GM23338 (cell line): ENCODE measurements around the gene CHD5. TPM values are rescaled to one million over a fixed set of nuclear protein-coding genes. Genes with fewer than 3 reads are reported as not detected.

Experiments
- ATAC-seq: fragments of 200-7000 bp; cut with Tn5 transposase; 3 replicates; pipeline ENCODE4 v1.9.1; 2020
- DNase-seq: peaks from one replicate; pipeline ENCODE4 v3.0.0-alpha.2; 2015; ENCODE audit warnings: low spot score
- H2AFZ ChIP-seq: fragments of 200-600 bp; sonication (generic); 2 replicates; pipeline ENCODE4 v1.8.0; 2016; ENCODE audit warnings: antibody characterized with exemption, mild to moderate bottlenecking, moderate library complexity
- H3F3A ChIP-seq: fragments of 200-600 bp; sonication (generic); replicated peaks from 2 replicates; pipeline ENCODE4 v1.8.0; 2017; ENCODE audit warnings: antibody characterized with exemption, mixed run types, low read depth
- H3K27ac ChIP-seq: fragments of 200-600 bp; sonication (generic); 2 replicates; pipeline ENCODE4 v1.6.1; 2016; ENCODE audit warnings: low read depth
- H3K27me3 ChIP-seq: fragments of 200-600 bp; sonication (generic); 2 replicates; pipeline ENCODE4 v1.8.0; 2016; ENCODE audit warnings: mild to moderate bottlenecking, mixed run types, moderate library complexity; ENCODE audit not compliant: insufficient read depth
- H3K36me3 ChIP-seq: fragments of 200-600 bp; sonication (generic); 2 replicates; pipeline ENCODE4 v1.8.0; 2016; ENCODE audit warnings: mild to moderate bottlenecking; ENCODE audit not compliant: insufficient read depth
- H3K4me1 ChIP-seq: fragments of 200-600 bp; sonication (generic); 2 replicates; pipeline ENCODE4 v1.8.0; 2016; ENCODE audit warnings: mild to moderate bottlenecking, moderate library complexity; ENCODE audit not compliant: insufficient read depth
- H3K4me2 ChIP-seq: fragments of 200-600 bp; sonication (generic); 2 replicates; pipeline ENCODE4 v1.7.1; 2017; ENCODE audit warnings: mixed run types
- H3K4me3 ChIP-seq: fragments of 200-600 bp; sonication (generic); 2 replicates; pipeline ENCODE4 v1.6.1; 2016; ENCODE audit warnings: mixed run types
- H3K79me2 ChIP-seq: fragments of 200-600 bp; sonication (generic); replicated peaks from 2 replicates; pipeline ENCODE4 v1.8.0; 2017; ENCODE audit warnings: mild to moderate bottlenecking; ENCODE audit not compliant: insufficient read depth
- H3K9me2 ChIP-seq: fragments of 200-600 bp; sonication (generic); 2 replicates; pipeline ENCODE4 v1.8.0; 2017; ENCODE audit not compliant: insufficient read depth
- H4K20me1 ChIP-seq: fragments of 200-600 bp; sonication (generic); replicated peaks from 2 replicates; pipeline ENCODE4 v1.8.0; 2017; ENCODE audit warnings: mild to moderate bottlenecking; ENCODE audit not compliant: insufficient read depth
- H3K27ac Mint-ChIP-seq: 2 replicates; pipeline ENCODE4 v1.8.0; 2020; ENCODE audit warnings: inconsistent platforms, mild to moderate bottlenecking, moderate library complexity, mixed read lengths
- H3K27me3 Mint-ChIP-seq: 3 replicates; pipeline ENCODE4 v1.8.0; 2022; ENCODE audit warnings: low read depth, mild to moderate bottlenecking, moderate library complexity, mixed read lengths, inconsistent platforms; ENCODE audit not compliant: insufficient read depth, poor library complexity
- H3K36me3 Mint-ChIP-seq: 3 replicates; pipeline ENCODE4 v1.8.0; 2021; ENCODE audit warnings: low read depth, mild to moderate bottlenecking, inconsistent platforms, moderate library complexity, mixed read lengths
- H3K4me1 Mint-ChIP-seq: 3 replicates; pipeline ENCODE4 v1.8.0; 2020; ENCODE audit warnings: mild to moderate bottlenecking, inconsistent platforms, mixed read lengths
- H3K4me3 Mint-ChIP-seq: 3 replicates; pipeline ENCODE4 v1.8.0; 2021; ENCODE audit warnings: moderate library complexity, mild to moderate bottlenecking, inconsistent platforms, mixed read lengths
- H3K9me3 Mint-ChIP-seq: 3 replicates; pipeline ENCODE4 v1.8.0; 2020; ENCODE audit warnings: moderate library complexity, mild to moderate bottlenecking, inconsistent platforms, mixed read lengths
- CREB1 ChIP-seq: fragments of 250-450 bp; sonication (Bioruptor Pico); IDR thresholded peaks from 2 replicates; pipeline ENCODE4 v1.5.0; 2020; ENCODE audit warnings: low read depth, mild to moderate bottlenecking, moderate library complexity
- EZH2 ChIP-seq: fragments of 200-600 bp; sonication (generic); IDR thresholded peaks from one replicate; pipeline ENCODE4 v1.8.0; 2017; ENCODE audit warnings: antibody characterized with exemption, mild to moderate bottlenecking, low read depth; ENCODE audit not compliant: unreplicated experiment
- EZH2phosphoT487 ChIP-seq: fragments of 200-600 bp; sonication (generic); IDR thresholded peaks from one replicate; pipeline ENCODE4 v1.8.1; 2018; ENCODE audit warnings: antibody characterized with exemption; ENCODE audit not compliant: unreplicated experiment
- JUNB ChIP-seq: IDR thresholded peaks from one replicate; pipeline ENCODE4 v1.6.1; 2016; ENCODE audit warnings: antibody characterized with exemption; ENCODE audit not compliant: unreplicated experiment
- NANOG ChIP-seq: IDR thresholded peaks from 2 replicates; pipeline ENCODE4 v1.6.1; 2016; ENCODE audit warnings: antibody characterized with exemption, borderline replicate concordance
- POLR2AphosphoS5 ChIP-seq: IDR thresholded peaks from 2 replicates; pipeline ENCODE4 v1.6.1; 2016; ENCODE audit warnings: antibody characterized with exemption, low read depth
- STAT1 ChIP-seq: IDR thresholded peaks from one replicate; pipeline ENCODE4 v1.6.1; 2016; ENCODE audit warnings: antibody characterized with exemption; ENCODE audit not compliant: unreplicated experiment
- ZNF114 ChIP-seq: fragments of 250-450 bp; sonication (Bioruptor Pico); IDR thresholded peaks from 2 replicates; pipeline ENCODE4 v1.5.0; 2020; ENCODE audit warnings: mild to moderate bottlenecking, moderate library complexity
- ZNF331 ChIP-seq: fragments of 250-450 bp; sonication (Bioruptor Pico); IDR thresholded peaks from 2 replicates; pipeline ENCODE4 v1.5.0; 2020; ENCODE audit warnings: low read depth, mild to moderate bottlenecking, moderate library complexity
- polyA plus RNA-seq: library from polyadenylated mRNA; unstranded; fragments of >200 nt; fragmentation: Nextera tagmentation; extraction: Ambion mirVana; gene quantifications from 2 replicates; pipeline ENCODE4 v1.2.1, GENCODE V29; 2016
- total RNA-seq: library from RNA; depleted of rRNA; stranded (reverse); fragments of >200 nt; shearing (Covaris generic); gene quantifications from 2 replicates; pipeline ENCODE4 v1.2.3, GENCODE V29; 2014
- TF ChIP-seq, protein P1 (sequence below): fragments of 250-450 bp; sonication (Bioruptor Pico); IDR thresholded peaks from 2 replicates; pipeline ENCODE4 v1.5.0; 2020; ENCODE audit warnings: mild to moderate bottlenecking, moderate library complexity
- TF ChIP-seq, protein P2 (sequence below): IDR thresholded peaks from one replicate; pipeline ENCODE4 v1.6.1; 2018; ENCODE audit warnings: antibody characterized with exemption; ENCODE audit not compliant: unreplicated experiment
- TF ChIP-seq, protein P3 (sequence below): IDR thresholded peaks from 2 replicates; pipeline ENCODE4 v1.6.1; 2016; ENCODE audit warnings: antibody characterized with exemption
- TF ChIP-seq, protein P4 (sequence below), 2 experiments: fragments of 200-600 bp in 1 of 2; sonication (generic) in 1 of 2; conservative IDR thresholded peaks; 2 replicates each; pipeline versions ENCODE4 v1.5.1 to v1.6.1; 2016 to 2017; ENCODE audit warnings: antibody characterized with exemption in 2 of 2, low read depth in 2 of 2, mild to moderate bottlenecking in 2 of 2, moderate library complexity in 1 of 2

CHD5 gene
- total and polyA plus RNA-seq, 2 experiments from 2014 or later, result 0.32 to 1.0 TPM

DNA sequence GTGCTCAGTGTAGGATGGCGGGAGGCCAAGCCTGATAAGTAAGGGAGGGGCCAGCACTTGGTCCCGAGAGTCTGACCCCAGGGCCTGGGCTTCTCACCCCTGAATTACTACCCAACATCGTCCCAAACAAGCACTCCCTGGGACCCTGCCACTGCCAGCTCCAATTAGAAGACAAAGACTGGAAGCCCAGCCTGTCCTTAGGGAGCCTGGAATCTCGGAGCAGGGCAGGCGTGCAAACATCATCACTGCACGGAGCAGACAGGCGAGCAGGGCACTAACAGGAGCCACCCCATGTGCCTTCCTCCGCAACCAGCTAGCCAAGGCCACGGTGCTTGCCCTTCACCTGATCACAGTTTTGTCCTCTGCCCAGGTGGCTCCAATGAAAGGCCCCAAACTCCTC lies 111.2 kb downstream of the CHD5 start:
- Mint-ChIP-seq H3K4me1 (no peaks in the 10 kb centered on the region), H3K4me3 (no peak overlapping the region), H3K36me3 (no peaks in the 10 kb centered on the region), H3K9me3 (no peaks in the 10 kb centered on the region), H3K27me3 (peaks cover 4% of the 10 kb centered on the region), H3K27ac (no peak overlapping the region)
- Histone ChIP-seq H3K27me3 (no peaks in the 10 kb centered on the region), H3K4me2 (no peak overlapping the region), H3K36me3 (no peaks in the 10 kb centered on the region), H3F3A (no peaks in the 10 kb centered on the region), H3K4me1 (no peaks in the 10 kb centered on the region), H3K9me2 (no peaks in the 10 kb centered on the region), H3K79me2 (no peaks in the 10 kb centered on the region), H4K20me1 (no peaks in the 10 kb centered on the region), H3K4me3 (no peak overlapping the region), H2AFZ (no peak overlapping the region), H3K27ac (no peak overlapping the region)
- TF ChIP-seq, protein P1, sequence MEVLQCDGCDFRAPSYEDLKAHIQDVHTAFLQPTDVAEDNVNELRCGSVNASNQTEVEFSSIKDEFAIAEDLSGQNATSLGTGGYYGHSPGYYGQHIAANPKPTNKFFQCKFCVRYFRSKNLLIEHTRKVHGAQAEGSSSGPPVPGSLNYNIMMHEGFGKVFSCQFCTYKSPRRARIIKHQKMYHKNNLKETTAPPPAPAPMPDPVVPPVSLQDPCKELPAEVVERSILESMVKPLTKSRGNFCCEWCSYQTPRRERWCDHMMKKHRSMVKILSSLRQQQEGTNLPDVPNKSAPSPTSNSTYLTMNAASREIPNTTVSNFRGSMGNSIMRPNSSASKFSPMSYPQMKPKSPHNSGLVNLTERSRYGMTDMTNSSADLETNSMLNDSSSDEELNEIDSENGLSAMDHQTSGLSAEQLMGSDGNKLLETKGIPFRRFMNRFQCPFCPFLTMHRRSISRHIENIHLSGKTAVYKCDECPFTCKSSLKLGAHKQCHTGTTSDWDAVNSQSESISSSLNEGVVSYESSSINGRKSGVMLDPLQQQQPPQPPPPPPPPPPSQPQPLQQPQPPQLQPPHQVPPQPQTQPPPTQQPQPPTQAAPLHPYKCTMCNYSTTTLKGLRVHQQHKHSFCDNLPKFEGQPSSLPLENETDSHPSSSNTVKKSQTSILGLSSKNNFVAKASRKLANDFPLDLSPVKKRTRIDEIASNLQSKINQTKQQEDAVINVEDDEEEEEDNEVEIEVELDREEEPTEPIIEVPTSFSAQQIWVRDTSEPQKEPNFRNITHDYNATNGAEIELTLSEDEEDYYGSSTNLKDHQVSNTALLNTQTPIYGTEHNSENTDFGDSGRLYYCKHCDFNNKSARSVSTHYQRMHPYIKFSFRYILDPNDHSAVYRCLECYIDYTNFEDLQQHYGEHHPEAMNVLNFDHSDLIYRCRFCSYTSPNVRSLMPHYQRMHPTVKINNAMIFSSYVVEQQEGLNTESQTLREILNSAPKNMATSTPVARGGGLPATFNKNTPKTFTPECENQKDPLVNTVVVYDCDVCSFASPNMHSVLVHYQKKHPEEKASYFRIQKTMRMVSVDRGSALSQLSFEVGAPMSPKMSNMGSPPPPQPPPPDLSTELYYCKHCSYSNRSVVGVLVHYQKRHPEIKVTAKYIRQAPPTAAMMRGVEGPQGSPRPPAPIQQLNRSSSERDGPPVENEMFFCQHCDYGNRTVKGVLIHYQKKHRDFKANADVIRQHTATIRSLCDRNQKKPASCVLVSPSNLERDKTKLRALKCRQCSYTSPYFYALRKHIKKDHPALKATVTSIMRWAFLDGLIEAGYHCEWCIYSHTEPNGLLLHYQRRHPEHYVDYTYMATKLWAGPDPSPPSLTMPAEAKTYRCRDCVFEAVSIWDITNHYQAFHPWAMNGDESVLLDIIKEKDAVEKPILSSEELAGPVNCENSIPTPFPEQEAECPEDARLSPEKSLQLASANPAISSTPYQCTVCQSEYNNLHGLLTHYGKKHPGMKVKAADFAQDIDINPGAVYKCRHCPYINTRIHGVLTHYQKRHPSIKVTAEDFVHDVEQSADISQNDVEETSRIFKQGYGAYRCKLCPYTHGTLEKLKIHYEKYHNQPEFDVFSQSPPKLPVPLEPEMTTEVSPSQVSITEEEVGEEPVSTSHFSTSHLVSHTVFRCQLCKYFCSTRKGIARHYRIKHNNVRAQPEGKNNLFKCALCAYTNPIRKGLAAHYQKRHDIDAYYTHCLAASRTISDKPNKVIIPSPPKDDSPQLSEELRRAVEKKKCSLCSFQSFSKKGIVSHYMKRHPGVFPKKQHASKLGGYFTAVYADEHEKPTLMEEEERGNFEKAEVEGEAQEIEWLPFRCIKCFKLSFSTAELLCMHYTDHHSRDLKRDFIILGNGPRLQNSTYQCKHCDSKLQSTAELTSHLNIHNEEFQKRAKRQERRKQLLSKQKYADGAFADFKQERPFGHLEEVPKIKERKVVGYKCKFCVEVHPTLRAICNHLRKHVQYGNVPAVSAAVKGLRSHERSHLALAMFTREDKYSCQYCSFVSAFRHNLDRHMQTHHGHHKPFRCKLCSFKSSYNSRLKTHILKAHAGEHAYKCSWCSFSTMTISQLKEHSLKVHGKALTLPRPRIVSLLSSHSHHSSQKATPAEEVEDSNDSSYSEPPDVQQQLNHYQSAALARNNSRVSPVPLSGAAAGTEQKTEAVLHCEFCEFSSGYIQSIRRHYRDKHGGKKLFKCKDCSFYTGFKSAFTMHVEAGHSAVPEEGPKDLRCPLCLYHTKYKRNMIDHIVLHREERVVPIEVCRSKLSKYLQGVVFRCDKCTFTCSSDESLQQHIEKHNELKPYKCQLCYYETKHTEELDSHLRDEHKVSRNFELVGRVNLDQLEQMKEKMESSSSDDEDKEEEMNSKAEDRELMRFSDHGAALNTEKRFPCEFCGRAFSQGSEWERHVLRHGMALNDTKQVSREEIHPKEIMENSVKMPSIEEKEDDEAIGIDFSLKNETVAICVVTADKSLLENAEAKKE (CRISPR knock-in tag), result no peak
- TF ChIP-seq JUNB, result no peak
- TF ChIP-seq, protein P2, sequence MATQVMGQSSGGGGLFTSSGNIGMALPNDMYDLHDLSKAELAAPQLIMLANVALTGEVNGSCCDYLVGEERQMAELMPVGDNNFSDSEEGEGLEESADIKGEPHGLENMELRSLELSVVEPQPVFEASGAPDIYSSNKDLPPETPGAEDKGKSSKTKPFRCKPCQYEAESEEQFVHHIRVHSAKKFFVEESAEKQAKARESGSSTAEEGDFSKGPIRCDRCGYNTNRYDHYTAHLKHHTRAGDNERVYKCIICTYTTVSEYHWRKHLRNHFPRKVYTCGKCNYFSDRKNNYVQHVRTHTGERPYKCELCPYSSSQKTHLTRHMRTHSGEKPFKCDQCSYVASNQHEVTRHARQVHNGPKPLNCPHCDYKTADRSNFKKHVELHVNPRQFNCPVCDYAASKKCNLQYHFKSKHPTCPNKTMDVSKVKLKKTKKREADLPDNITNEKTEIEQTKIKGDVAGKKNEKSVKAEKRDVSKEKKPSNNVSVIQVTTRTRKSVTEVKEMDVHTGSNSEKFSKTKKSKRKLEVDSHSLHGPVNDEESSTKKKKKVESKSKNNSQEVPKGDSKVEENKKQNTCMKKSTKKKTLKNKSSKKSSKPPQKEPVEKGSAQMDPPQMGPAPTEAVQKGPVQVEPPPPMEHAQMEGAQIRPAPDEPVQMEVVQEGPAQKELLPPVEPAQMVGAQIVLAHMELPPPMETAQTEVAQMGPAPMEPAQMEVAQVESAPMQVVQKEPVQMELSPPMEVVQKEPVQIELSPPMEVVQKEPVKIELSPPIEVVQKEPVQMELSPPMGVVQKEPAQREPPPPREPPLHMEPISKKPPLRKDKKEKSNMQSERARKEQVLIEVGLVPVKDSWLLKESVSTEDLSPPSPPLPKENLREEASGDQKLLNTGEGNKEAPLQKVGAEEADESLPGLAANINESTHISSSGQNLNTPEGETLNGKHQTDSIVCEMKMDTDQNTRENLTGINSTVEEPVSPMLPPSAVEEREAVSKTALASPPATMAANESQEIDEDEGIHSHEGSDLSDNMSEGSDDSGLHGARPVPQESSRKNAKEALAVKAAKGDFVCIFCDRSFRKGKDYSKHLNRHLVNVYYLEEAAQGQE, result no peak
- TF ChIP-seq STAT1, result no peak
- TF ChIP-seq, protein P3, sequence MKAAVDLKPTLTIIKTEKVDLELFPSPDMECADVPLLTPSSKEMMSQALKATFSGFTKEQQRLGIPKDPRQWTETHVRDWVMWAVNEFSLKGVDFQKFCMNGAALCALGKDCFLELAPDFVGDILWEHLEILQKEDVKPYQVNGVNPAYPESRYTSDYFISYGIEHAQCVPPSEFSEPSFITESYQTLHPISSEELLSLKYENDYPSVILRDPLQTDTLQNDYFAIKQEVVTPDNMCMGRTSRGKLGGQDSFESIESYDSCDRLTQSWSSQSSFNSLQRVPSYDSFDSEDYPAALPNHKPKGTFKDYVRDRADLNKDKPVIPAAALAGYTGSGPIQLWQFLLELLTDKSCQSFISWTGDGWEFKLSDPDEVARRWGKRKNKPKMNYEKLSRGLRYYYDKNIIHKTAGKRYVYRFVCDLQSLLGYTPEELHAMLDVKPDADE, result no peak
- no peak for TF ChIP-seq ZNF331
- no peak for TF ChIP-seq CREB1
- no peak for TF ChIP-seq POLR2AphosphoS5
- no peak for TF ChIP-seq NANOG
- TF ChIP-seq, protein P4, sequence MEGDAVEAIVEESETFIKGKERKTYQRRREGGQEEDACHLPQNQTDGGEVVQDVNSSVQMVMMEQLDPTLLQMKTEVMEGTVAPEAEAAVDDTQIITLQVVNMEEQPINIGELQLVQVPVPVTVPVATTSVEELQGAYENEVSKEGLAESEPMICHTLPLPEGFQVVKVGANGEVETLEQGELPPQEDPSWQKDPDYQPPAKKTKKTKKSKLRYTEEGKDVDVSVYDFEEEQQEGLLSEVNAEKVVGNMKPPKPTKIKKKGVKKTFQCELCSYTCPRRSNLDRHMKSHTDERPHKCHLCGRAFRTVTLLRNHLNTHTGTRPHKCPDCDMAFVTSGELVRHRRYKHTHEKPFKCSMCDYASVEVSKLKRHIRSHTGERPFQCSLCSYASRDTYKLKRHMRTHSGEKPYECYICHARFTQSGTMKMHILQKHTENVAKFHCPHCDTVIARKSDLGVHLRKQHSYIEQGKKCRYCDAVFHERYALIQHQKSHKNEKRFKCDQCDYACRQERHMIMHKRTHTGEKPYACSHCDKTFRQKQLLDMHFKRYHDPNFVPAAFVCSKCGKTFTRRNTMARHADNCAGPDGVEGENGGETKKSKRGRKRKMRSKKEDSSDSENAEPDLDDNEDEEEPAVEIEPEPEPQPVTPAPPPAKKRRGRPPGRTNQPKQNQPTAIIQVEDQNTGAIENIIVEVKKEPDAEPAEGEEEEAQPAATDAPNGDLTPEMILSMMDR (conservative IDR thresholded peaks at IDR 0.05; ENCODE audit: low read depth in 2 of 2), result no peak
- TF ChIP-seq ZNF114 (CRISPR knock-in tag), result no peak
- no peak for TF ChIP-seq EZH2phosphoT487
- no peak for TF ChIP-seq EZH2
- ATAC-seq, result no peak
- no peak for DNase-seq
